Parathyroid adenoma (tissue), 2 donors: ENCODE results near the gene BBS9.

Experiments used
- H2AFZ ChIP-seq: fragments of 300-600 bp; sonication (generic); one replicate; pipeline ENCODE4 v1.7.0; 2017; ENCODE audit warnings: antibody characterized with exemption, mild to moderate bottlenecking
- H3K27ac ChIP-seq: fragments of 300-600 bp; sonication (generic); one replicate; pipeline ENCODE4 v1.7.0; 2017
- H3K27me3 ChIP-seq: fragments of 300-600 bp; sonication (generic); one replicate; pipeline ENCODE4 v1.7.0; 2017; ENCODE audit warnings: low read length; ENCODE audit not compliant: control insufficient read depth, insufficient read depth
- H3K36me3 ChIP-seq: fragments of 300-600 bp; sonication (generic); one replicate; pipeline ENCODE4 v1.7.0; 2017; ENCODE audit warnings: low read length; ENCODE audit not compliant: control insufficient read depth, insufficient read depth
- H3K4me1 ChIP-seq: fragments of 300-600 bp; sonication (generic); one replicate; pipeline ENCODE4 v1.7.0; 2017; ENCODE audit warnings: control low read depth
- H3K4me2 ChIP-seq: fragments of 300-600 bp; sonication (generic); one replicate; pipeline ENCODE4 v1.7.0; 2017; ENCODE audit warnings: low read length
- H3K4me3 ChIP-seq: fragments of 300-600 bp; sonication (generic); one replicate; pipeline ENCODE4 v1.7.0; 2017; ENCODE audit warnings: low read depth, low read length
- H3K79me2 ChIP-seq: fragments of 300-600 bp; sonication (generic); one replicate; pipeline ENCODE4 v1.7.0; 2017; ENCODE audit warnings: control low read depth
- H3K9ac ChIP-seq: fragments of 300-600 bp; sonication (generic); one replicate; pipeline ENCODE4 v1.7.0; 2017; ENCODE audit warnings: mild to moderate bottlenecking
- H3K9me3 ChIP-seq: fragments of 300-600 bp; sonication (generic); one replicate; pipeline ENCODE4 v1.7.0; 2017; ENCODE audit warnings: low read length; ENCODE audit not compliant: control insufficient read depth
- CTCF ChIP-seq: fragments of 300-600 bp; sonication (generic); IDR thresholded peaks from one replicate; pipeline ENCODE4 v1.7.0; 2017; ENCODE audit warnings: antibody characterized with exemption, mild to moderate bottlenecking
- donor health status: primary hyperparathyroidism.

Gene BBS9

GRCh38 chr7:33623267-33623666, 493.9 kb downstream of the BBS9 start:
- no peaks in the 10 kb centered on the region for H3K27me3 ChIP-seq
- no peak for TF ChIP-seq CTCF
- H3K4me3 ChIP-seq = no peak overlapping the region
- H3K36me3 ChIP-seq = no peaks in the 10 kb centered on the region
- H3K79me2 ChIP-seq = no peaks in the 10 kb centered on the region
- H3K27ac ChIP-seq = no peak overlapping the region
- H2AFZ ChIP-seq = no peak overlapping the region
- no peak overlapping the region for H3K9ac ChIP-seq
- H3K4me1 ChIP-seq = no peaks in the 10 kb centered on the region
- H3K9me3 ChIP-seq = no peaks in the 10 kb centered on the region
- no peak overlapping the region for H3K4me2 ChIP-seq

- H3K9ac ChIP-seq = no peak overlapping the region
- H3K79me2 ChIP-seq = no peaks in the 10 kb centered on the region
- H3K36me3 ChIP-seq = no peaks in the 10 kb centered on the region
- no peaks in the 10 kb centered on the region for H3K9me3 ChIP-seq
- H3K4me2 ChIP-seq = no peak overlapping the region
- no peak for TF ChIP-seq CTCF
- no peak overlapping the region for H2AFZ ChIP-seq
- H3K27ac ChIP-seq = no peak overlapping the region
- no peaks in the 10 kb centered on the region for H3K27me3 ChIP-seq
- no peaks in the 10 kb centered on the region for H3K4me1 ChIP-seq
- H3K4me3 ChIP-seq = no peak overlapping the region
These were observed 494.9 kb downstream of the BBS9 start for GRCh38 chr7:33624215-33624614.

- Histone ChIP-seq H3K27ac (no peak overlapping the region), H3K79me2 (no peaks in the 10 kb centered on the region), H2AFZ (no peak overlapping the region), H3K9ac (no peak overlapping the region), H3K4me3 (no peak overlapping the region), H3K4me1 (no peaks in the 10 kb centered on the region), H3K4me2 (no peak overlapping the region), H3K27me3 (no peaks in the 10 kb centered on the region), H3K9me3 (no peaks in the 10 kb centered on the region), H3K36me3 (no peaks in the 10 kb centered on the region)
- no peak for TF ChIP-seq CTCF
These were observed 497.5 kb downstream of the BBS9 start for GRCh38 chr7:33626869-33627268.

GRCh38 chr7:33627741-33628140, 498.4 kb downstream of the BBS9 start:
- no peak for TF ChIP-seq CTCF
- no peaks in the 10 kb centered on the region for H3K27me3 ChIP-seq
- no peak overlapping the region for H3K4me3 ChIP-seq
- H3K79me2 ChIP-seq = no peaks in the 10 kb centered on the region
- H2AFZ ChIP-seq = no peak overlapping the region
- H3K4me1 ChIP-seq = no peaks in the 10 kb centered on the region
- no peak overlapping the region for H3K27ac ChIP-seq
- H3K4me2 ChIP-seq = no peak overlapping the region
- H3K9ac ChIP-seq = no peak overlapping the region
- H3K36me3 ChIP-seq = no peaks in the 10 kb centered on the region
- H3K9me3 ChIP-seq = no peaks in the 10 kb centered on the region

- Histone ChIP-seq H3K9me3 (no peaks in the 10 kb centered on the region), H3K27ac (no peak overlapping the region), H3K4me3 (no peak overlapping the region), H3K79me2 (no peaks in the 10 kb centered on the region), H3K4me2 (no peak overlapping the region), H2AFZ (no peak overlapping the region), H3K27me3 (no peaks in the 10 kb centered on the region), H3K9ac (no peak overlapping the region), H3K4me1 (no peaks in the 10 kb centered on the region), H3K36me3 (no peaks in the 10 kb centered on the region)
- no peak for TF ChIP-seq CTCF
These were observed 499.5 kb downstream of the BBS9 start for GRCh38 chr7:33628894-33629293.
